Measurements from ENCODE around the gene SRP54.

Gene SRP54

DNA sequence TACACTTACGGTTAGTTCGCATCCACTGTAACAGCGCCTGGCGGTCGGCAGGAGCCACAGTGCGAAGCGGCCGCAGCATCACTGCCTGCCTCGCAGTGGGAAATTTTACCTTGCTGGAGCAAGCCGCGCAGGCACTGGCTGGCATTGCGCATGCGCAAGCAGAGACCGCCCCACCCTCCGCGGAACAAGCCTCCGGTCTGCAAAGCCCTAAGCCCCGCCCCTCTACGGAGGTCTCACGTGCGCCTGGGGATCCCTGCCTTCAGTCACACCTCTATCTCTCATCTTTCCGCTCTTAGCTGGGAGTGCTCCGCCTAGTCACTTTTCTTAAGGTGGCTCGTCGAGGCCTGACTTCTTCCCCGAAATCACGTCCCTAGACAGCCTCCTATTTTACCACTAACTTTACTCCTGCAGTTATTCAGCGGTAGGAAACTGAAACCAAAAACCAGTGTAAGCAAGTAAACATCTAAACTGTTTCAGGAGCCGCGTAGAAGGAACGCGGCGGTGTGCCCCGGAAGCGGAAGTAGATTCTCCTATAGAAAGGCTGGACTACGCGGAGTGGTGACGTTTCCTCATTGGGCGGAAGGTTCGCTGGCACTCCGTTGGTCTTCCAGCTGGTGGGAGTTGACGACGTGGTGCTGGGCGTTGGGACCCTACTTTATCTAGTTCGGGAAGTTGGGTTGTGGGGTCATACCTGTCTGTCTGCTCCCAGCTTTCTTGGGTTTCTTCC lies at the start of gene SRP54:
Gene SRP54 (plus strand): TSS at position 572 of the 727 bp plus-strand sequence. CDS start 13,718 bp downstream, outside the sequence.
- Histone ChIP-seq H3K4me1 (peaks cover 6% of the 10 kb centered on the region), H2AFZ (peak within 1 kb of the TSS; percentile 94), H3K4me3 (ENCODE audit: low read depth, low read length) (peak within 1 kb of the TSS; percentile 99), H3K79me2 (peaks cover 49% of the 10 kb centered on the region), H3K9me3 (ENCODE audit: control insufficient read depth, low read length) (no peaks in the 10 kb centered on the region), H3K4me2 (ENCODE audit: low read length) (peak within 1 kb of the TSS; percentile 86), H3K27me3 (ENCODE audit: control insufficient read depth, insufficient read depth, low read length) (no peaks in the 10 kb centered on the region), H3K36me3 (ENCODE audit: control insufficient read depth, insufficient read depth, low read length) (no peaks in the 10 kb centered on the region), H3K27ac (peak within 1 kb of the TSS; percentile 99), H3K9ac (peak within 1 kb of the TSS; percentile 56)
- TF ChIP-seq, protein P1, sequence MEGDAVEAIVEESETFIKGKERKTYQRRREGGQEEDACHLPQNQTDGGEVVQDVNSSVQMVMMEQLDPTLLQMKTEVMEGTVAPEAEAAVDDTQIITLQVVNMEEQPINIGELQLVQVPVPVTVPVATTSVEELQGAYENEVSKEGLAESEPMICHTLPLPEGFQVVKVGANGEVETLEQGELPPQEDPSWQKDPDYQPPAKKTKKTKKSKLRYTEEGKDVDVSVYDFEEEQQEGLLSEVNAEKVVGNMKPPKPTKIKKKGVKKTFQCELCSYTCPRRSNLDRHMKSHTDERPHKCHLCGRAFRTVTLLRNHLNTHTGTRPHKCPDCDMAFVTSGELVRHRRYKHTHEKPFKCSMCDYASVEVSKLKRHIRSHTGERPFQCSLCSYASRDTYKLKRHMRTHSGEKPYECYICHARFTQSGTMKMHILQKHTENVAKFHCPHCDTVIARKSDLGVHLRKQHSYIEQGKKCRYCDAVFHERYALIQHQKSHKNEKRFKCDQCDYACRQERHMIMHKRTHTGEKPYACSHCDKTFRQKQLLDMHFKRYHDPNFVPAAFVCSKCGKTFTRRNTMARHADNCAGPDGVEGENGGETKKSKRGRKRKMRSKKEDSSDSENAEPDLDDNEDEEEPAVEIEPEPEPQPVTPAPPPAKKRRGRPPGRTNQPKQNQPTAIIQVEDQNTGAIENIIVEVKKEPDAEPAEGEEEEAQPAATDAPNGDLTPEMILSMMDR (IDR thresholded peaks at IDR 0.05), result no peak

DNA sequence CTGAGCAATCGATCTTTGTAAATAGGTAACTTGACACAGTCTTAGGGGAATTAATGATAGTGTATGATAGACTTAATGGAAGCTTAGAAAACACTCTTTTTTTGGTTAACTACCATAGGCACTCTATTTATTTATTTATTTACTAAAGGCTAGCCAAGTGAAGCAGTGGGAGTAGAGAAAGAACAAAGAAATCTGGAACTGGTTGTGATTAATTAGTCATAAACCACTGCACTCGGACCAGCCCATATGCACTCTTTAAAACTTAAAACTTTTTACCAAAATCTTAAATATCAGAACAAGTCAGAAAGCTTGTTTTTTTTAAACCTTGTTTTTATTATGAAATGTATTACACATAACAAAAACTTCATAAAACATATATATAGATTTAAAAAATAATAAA lies 49.5 kb upstream of the SRP54 start:
- Histone ChIP-seq H3K4me2 (ENCODE audit: low read length) (no peak overlapping the region), H3K27me3 (ENCODE audit: control insufficient read depth, insufficient read depth, low read length) (no peaks in the 10 kb centered on the region), H3K36me3 (ENCODE audit: control insufficient read depth, insufficient read depth, low read length) (no peaks in the 10 kb centered on the region), H3K4me3 (ENCODE audit: low read depth, low read length) (no peak overlapping the region), H3K27ac (no peak overlapping the region), H2AFZ (no peak overlapping the region), H3K9me3 (ENCODE audit: control insufficient read depth, low read length) (no peaks in the 10 kb centered on the region), H3K79me2 (no peaks in the 10 kb centered on the region), H3K9ac (no peak overlapping the region), H3K4me1 (no peaks in the 10 kb centered on the region)
- TF ChIP-seq, protein P1 (IDR thresholded peaks at IDR 0.05), result no peak

DNA sequence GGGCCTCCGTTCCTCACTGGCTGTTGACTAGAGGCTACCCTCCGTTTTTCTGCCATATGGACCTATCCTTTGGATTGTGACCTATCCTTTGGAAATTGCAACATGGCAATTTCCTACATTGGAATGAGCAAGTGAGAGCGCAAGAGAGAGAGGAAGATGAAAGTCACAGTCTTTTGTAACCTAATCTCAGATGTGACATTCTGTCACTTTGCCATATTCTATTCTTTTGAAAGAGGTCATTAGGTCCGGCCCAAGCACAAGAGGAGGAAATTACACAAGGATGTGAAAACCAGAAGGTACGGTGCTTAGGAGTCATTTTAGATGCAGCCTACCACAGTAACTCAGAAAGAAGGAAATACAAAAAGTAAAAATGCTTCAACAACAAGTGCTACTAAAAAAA lies 47.3 kb upstream of the SRP54 start:
- H3K36me3 ChIP-seq (ENCODE audit: control insufficient read depth, insufficient read depth, low read length), result no peaks in the 10 kb centered on the region
- TF ChIP-seq, protein P1 (IDR thresholded peaks at IDR 0.05), result no peak

DNA sequence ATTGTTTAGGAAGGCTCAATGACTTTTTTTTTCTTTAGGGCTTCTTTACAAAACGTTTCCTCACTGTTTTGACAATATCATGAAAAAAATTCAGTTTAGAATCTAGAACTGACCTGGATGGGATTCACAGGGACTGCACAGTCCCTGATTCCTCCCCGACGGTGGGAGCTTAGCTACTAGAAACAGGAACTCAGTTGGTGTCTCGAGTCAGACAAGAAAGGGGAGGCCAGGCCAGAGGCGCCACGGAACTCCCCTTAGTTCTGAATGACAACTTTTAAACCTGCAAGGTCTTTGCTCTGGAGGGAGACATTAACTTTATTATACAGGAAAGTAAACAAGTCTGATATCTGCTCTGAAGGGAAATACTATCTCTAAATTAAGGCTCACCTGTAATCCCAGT lies 45.4 kb upstream of the SRP54 start:
- no peaks in the 10 kb centered on the region for H3K4me1 ChIP-seq
- no peaks in the 10 kb centered on the region for H3K27me3 ChIP-seq (ENCODE audit: control insufficient read depth, insufficient read depth, low read length)
- no peak overlapping the region for H3K9ac ChIP-seq
- TF ChIP-seq, protein P1 (IDR thresholded peaks at IDR 0.05), result no peak
- H3K79me2 ChIP-seq, result no peaks in the 10 kb centered on the region
- no peaks in the 10 kb centered on the region for H3K36me3 ChIP-seq (ENCODE audit: control insufficient read depth, insufficient read depth, low read length)
- H3K4me3 ChIP-seq (ENCODE audit: low read depth, low read length), result no peak overlapping the region
- no peak overlapping the region for H3K27ac ChIP-seq
- H2AFZ ChIP-seq, result no peak overlapping the region
- H3K9me3 ChIP-seq (ENCODE audit: control insufficient read depth, low read length), result no peaks in the 10 kb centered on the region
- H3K4me2 ChIP-seq (ENCODE audit: low read length), result no peak overlapping the region

More for the DNA sequence above, 47.3 kb upstream of the SRP54 start:
- Histone ChIP-seq H3K4me3 (ENCODE audit: low read depth, low read length) (no peak overlapping the region), H3K79me2 (no peaks in the 10 kb centered on the region), H3K9me3 (ENCODE audit: control insufficient read depth, low read length) (no peaks in the 10 kb centered on the region), H3K9ac (no peak overlapping the region), H3K27ac (no peak overlapping the region), H3K4me1 (no peaks in the 10 kb centered on the region), H3K27me3 (ENCODE audit: control insufficient read depth, insufficient read depth, low read length) (no peaks in the 10 kb centered on the region), H2AFZ (no peak overlapping the region), H3K4me2 (ENCODE audit: low read length) (no peak overlapping the region)

DNA sequence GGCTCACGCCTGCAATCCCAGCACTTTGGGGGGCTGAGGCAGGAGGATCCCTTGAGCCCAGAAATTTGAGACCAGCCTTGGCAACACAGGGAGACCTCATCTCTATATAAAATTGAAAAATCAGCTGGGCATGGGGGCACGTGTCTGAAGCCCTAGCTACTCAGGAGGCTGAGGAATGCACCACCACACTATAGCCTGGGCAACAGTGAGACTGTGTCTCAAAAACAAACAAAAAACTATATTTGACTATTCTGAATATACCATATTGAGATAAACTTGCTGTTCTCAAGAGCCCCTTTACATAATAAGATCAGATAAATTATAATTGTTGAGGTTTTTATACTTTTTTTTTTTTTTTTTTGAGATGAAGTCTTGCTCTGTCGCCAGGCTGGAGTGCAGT lies 44.9 kb upstream of the SRP54 start:
- Histone ChIP-seq H3K4me3 (ENCODE audit: low read depth, low read length) (no peak overlapping the region), H3K4me1 (no peaks in the 10 kb centered on the region), H3K9me3 (ENCODE audit: control insufficient read depth, low read length) (no peaks in the 10 kb centered on the region), H3K79me2 (no peaks in the 10 kb centered on the region), H3K9ac (no peak overlapping the region), H3K27ac (no peak overlapping the region), H3K36me3 (ENCODE audit: control insufficient read depth, insufficient read depth, low read length) (no peaks in the 10 kb centered on the region), H3K27me3 (ENCODE audit: control insufficient read depth, insufficient read depth, low read length) (no peaks in the 10 kb centered on the region), H2AFZ (no peak overlapping the region), H3K4me2 (ENCODE audit: low read length) (no peak overlapping the region)
- TF ChIP-seq, protein P1 (IDR thresholded peaks at IDR 0.05), result no peak

Data from parathyroid adenoma (tissue), 2 donors.